GM12878 (cell line): ENCODE results near the gene FGF2. TPM values are rescaled to one million over a fixed set of nuclear protein-coding genes. Genes with fewer than 3 reads are reported as not detected.

Source experiments
- ATAC-seq: fragments of 200-7000 bp; cut with Tn5 transposase; 3 replicates; pipeline ENCODE4 v1.9.1; 2020; ENCODE audit warnings: mild to moderate bottlenecking, moderate library complexity
- BruUV-seq: library from RNA; stranded (reverse); fragments of 400-500 nt; replicated peaks from 2 replicates; lab custom pipeline; 2021; lab: Mats Ljungman, UMichigan
- CTCF ChIA-PET: fragments of 300-600 bp; sonication (Branson Sonifier 250); formaldehyde crosslinking; extraction: SDS; loops from one replicate; lab custom pipeline; 2021; ENCODE audit warnings: inconsistent platforms; lab: Yijun Ruan, JAX
- POLR2A ChIA-PET: fragments of 350-600 bp; formaldehyde crosslinking; extraction: SDS; loops from one replicate; lab custom pipeline; 2021; ENCODE audit warnings: inconsistent platforms; lab: Charles Lee
- RAD21 ChIA-PET: fragments of 300-600 bp; sonication (Branson Sonifier 250); formaldehyde crosslinking; loops from one replicate; lab custom pipeline; 2023; ENCODE audit warnings: antibody characterized with exemption; ENCODE audit not compliant: unreplicated experiment; lab: Charles Lee
- SMC1A ChIA-PET: fragments of 300-600 bp; sonication (Branson Sonifier 250); formaldehyde crosslinking; loops from one replicate; lab custom pipeline; 2023; ENCODE audit not compliant: unreplicated experiment, uncharacterized antibody; lab: Charles Lee
- DNase-seq: peaks from one replicate; pipeline ENCODE4 v3.0.0-alpha.2; 2011; ENCODE audit warnings: low read depth, low spot score
- FAIRE-seq: peaks from 3 replicates; lab custom pipeline; 2011; peaks lifted over from hg19 to GRCh38; lab: Jason Lieb, UNC
- H2AFZ ChIP-seq: 2 replicates; pipeline ENCODE4 v1.6.0; 2011; ENCODE audit warnings: low read depth, low read length, control low read depth; ENCODE audit not compliant: control insufficient read depth
- H3K27ac ChIP-seq: 2 replicates; pipeline ENCODE4 v1.5.1; 2011; ENCODE audit warnings: control low read depth; ENCODE audit not compliant: control insufficient read depth, insufficient read depth
- H3K27me3 ChIP-seq, 2 experiments: replicated peaks in 1 of 2; 2 replicates each; pipeline versions ENCODE4 v1.6.0 to v1.6.1; 2011; ENCODE audit warnings: low read length in 1 of 2; ENCODE audit not compliant: control insufficient read depth in 2 of 2, insufficient read depth in 2 of 2
- H3K36me3 ChIP-seq, 2 experiments: 2 replicates each; pipeline ENCODE4 v1.5.1; 2011; ENCODE audit warnings: low read length in 1 of 2; ENCODE audit not compliant: control insufficient read depth in 2 of 2, insufficient read depth in 2 of 2
- H3K4me1 ChIP-seq: 2 replicates; pipeline ENCODE4 v1.6.1; 2011; ENCODE audit warnings: mild to moderate bottlenecking, low read length, moderate library complexity, mixed read lengths; ENCODE audit not compliant: control insufficient read depth, insufficient read depth
- H3K4me2 ChIP-seq: 2 replicates; pipeline ENCODE4 v1.6.0; 2011; ENCODE audit warnings: control low read depth; ENCODE audit not compliant: control insufficient read depth, insufficient read depth
- H3K4me3 ChIP-seq: fragments of 200-600 bp; sonication (generic); 2 replicates; pipeline ENCODE4 v1.5.1; 2016
- H3K79me2 ChIP-seq: 2 replicates; pipeline ENCODE4 v1.6.0; 2011; ENCODE audit warnings: low read length; ENCODE audit not compliant: control insufficient read depth, insufficient read depth
- H3K9ac ChIP-seq: 2 replicates; pipeline ENCODE4 v1.8.0; 2011; ENCODE audit warnings: low read length, control low read depth, mixed read lengths; ENCODE audit not compliant: control insufficient read depth, insufficient read depth
- H3K9me3 ChIP-seq: replicated peaks from 3 replicates; pipeline ENCODE4 v1.5.1; 2011; ENCODE audit warnings: mild to moderate bottlenecking, low read length; ENCODE audit not compliant: control insufficient read depth, insufficient read depth
- H4K20me1 ChIP-seq: 2 replicates; pipeline ENCODE4 v1.6.0; 2011; ENCODE audit not compliant: control insufficient read depth, insufficient read depth
- CHD1 ChIP-seq: IDR thresholded peaks from 2 replicates; pipeline ENCODE4 v1.6.1; 2012; ENCODE audit warnings: low read depth, low read length, improper control_type of control experiment
- HDAC2 ChIP-seq: fragments of 200-600 bp; sonication (generic); IDR thresholded peaks from 2 replicates; pipeline ENCODE4 v1.6.1; 2017
- RAD51 ChIP-seq: fragments of 450-650 bp; IDR thresholded peaks from 2 replicates; pipeline ENCODE4 v1.6.1; 2016; ENCODE audit warnings: moderate library complexity, mild to moderate bottlenecking, inconsistent platforms
- RB1 ChIP-seq: fragments of 450-650 bp; formaldehyde crosslinking; IDR thresholded peaks from 2 replicates; pipeline ENCODE4 v1.6.1; 2017; ENCODE audit warnings: mild to moderate bottlenecking, borderline replicate concordance
- WGBS: methylation state at CpG from one replicate; pipeline ENCODE4 v1.1.6; 2016; ENCODE audit warnings: low lambda C conversion rate; ENCODE audit not compliant: insufficient replicate concordance, insufficient coverage; ENCODE audit errors: missing lambda C conversion rate; 5-methylcytosine and 5-hydroxymethylcytosine counted together
- in situ Hi-C: fragments of 300-500 bp; cut with MboI; formaldehyde crosslinking; loops from 9 replicates; pipeline ENCODE4 v1.14.3; 2018; ENCODE audit warnings: mixed read lengths
- intact Hi-C: fragments of 100-400 bp; cut with micrococcal nuclease; formaldehyde crosslinking; loops from one replicate; pipeline ENCODE4 v1.14.2; 2022; ENCODE audit not compliant: unreplicated experiment
- polyA plus RNA-seq, 11 experiments: library from polyadenylated mRNA; depleted of rRNA in 4 of 11; unstranded in 6 of 11; stranded (reverse) in 5 of 11; fragments of >200 nt; fragmentation: Nextera tagmentation in 4 of 11; fragmentation: Illumina TruSeq in 1 of 11; extraction: Ambion mirVana in 4 of 11; extraction: Trizol in 1 of 11; gene quantifications; 1 replicate in 1 of 11; 2 replicates in 10 of 11; pipeline versions ENCODE4 v1.2.1 to v1.2.3, GENCODE V29; 2011 to 2016; ENCODE audit warnings: inconsistent platforms in 2 of 11, missing spikeins in 2 of 11, low read depth in 1 of 11
- total RNA-seq, 4 experiments: library from RNA; depleted of rRNA in 3 of 4; stranded (reverse); fragments of >200 nt in 3 of 4; fragmentation: Illumina TruSeq in 1 of 4; extraction: Trizol in 1 of 4; gene quantifications; 2 replicates each; pipeline versions ENCODE4 v1.2.1 to v1.2.3, GENCODE V29; 2013 to 2021
- TF ChIP-seq, protein P1 (sequence below): fragments of 450-650 bp; IDR thresholded peaks from 2 replicates; pipeline ENCODE4 v1.6.1; 2017; ENCODE audit warnings: low read depth, mild to moderate bottlenecking, moderate library complexity

The FGF2 gene
- total and polyA plus RNA-seq, 10 of the 15 experiments (the other 5 are each of a cell fraction or from before 2014, with no cell fraction given) = 0.13 to 1.7 (median 0.25) TPM

DNA sequence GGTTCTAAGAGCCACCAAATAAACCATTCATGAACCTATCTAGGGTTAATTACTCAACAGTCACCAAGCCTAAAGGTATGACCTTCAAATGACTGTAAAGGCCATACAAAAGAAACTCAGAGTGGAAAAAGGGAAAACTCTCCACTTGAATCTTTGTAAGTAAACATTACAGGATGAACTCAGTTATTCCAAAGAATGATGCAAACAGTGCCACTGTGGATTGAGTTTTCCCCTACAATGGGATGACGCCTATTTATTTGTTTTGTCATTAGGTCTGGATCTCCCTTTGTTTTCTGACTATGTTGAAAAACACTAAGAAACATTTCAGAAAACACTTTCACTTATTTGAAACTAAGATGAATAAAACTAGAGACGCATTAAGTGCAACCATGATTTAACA is 83.1 kb downstream of the FGF2 start:
- TF ChIP-seq, protein P1, sequence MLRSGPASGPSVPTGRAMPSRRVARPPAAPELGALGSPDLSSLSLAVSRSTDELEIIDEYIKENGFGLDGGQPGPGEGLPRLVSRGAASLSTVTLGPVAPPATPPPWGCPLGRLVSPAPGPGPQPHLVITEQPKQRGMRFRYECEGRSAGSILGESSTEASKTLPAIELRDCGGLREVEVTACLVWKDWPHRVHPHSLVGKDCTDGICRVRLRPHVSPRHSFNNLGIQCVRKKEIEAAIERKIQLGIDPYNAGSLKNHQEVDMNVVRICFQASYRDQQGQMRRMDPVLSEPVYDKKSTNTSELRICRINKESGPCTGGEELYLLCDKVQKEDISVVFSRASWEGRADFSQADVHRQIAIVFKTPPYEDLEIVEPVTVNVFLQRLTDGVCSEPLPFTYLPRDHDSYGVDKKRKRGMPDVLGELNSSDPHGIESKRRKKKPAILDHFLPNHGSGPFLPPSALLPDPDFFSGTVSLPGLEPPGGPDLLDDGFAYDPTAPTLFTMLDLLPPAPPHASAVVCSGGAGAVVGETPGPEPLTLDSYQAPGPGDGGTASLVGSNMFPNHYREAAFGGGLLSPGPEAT = no peak
- no peak for TF ChIP-seq RB1
- no peak for TF ChIP-seq CHD1
- no peak for TF ChIP-seq RAD51
- no peak for TF ChIP-seq HDAC2
- H3K36me3 ChIP-seq = no peaks in the 10 kb centered on the region
- POLR2A ChIA-PET = no interaction called here
- DNase-seq (no peak), FAIRE-seq (no peak), ATAC-seq (no peak)
- SMC1A ChIA-PET = interaction anchor here (1.0 to 6.6 kb wide), 2 partner anchors 11 to 153 kb away, joined by 3 to 73 read pairs; no protein-coding TSS in a partner anchor
- H3K9me3 ChIP-seq = no peaks in the 10 kb centered on the region
- 94% methylated on average over 2 of the region's 2 CpGs for WGBS
- no peak overlapping the region for H3K4me2 ChIP-seq
- in situ Hi-C loops (loop anchor here (10.0 kb wide), 1 partner anchor 305 kb away; no protein-coding TSS in a partner anchor), intact Hi-C loops (loop anchor here (5.0 kb wide), 1 partner anchor 307 kb away; no protein-coding TSS in a partner anchor)
- H3K4me3 ChIP-seq = no peak overlapping the region
- H2AFZ ChIP-seq = no peak overlapping the region
- no peaks in the 10 kb centered on the region for H3K27me3 ChIP-seq
- no peak overlapping the region for H3K9ac ChIP-seq
- no peaks in the 10 kb centered on the region for H3K79me2 ChIP-seq
- no peak overlapping the region for H3K27ac ChIP-seq
- no TSS peak for BruUV-seq
- no peaks in the 10 kb centered on the region for H3K4me1 ChIP-seq
- RAD21 ChIA-PET = no interaction called here
- CTCF ChIA-PET = no interaction called here
- no peaks in the 10 kb centered on the region for H4K20me1 ChIP-seq
